H1 (cell line): ENCODE data around the gene ANO2.

Source experiments
- CHD2 ChIP-seq: IDR thresholded peaks from 2 replicates; pipeline ENCODE4 v1.6.1; 2012; ENCODE audit warnings: low read length, improper control_type of control experiment
- EP300 ChIP-seq, 2 experiments: IDR thresholded peaks; 1 replicate in 1 of 2; 2 replicates in 1 of 2; pipeline ENCODE4 v1.6.1; 2011 to 2012; ENCODE audit warnings: low read depth in 2 of 2, low read length in 2 of 2, mild to moderate bottlenecking in 2 of 2, borderline replicate concordance in 1 of 2, inconsistent platforms in 1 of 2, moderate library complexity in 1 of 2
- GABPA ChIP-seq: IDR thresholded peaks from 2 replicates; pipeline ENCODE4 v1.6.1; 2011; ENCODE audit warnings: mild to moderate bottlenecking, low read length, moderate library complexity, borderline replicate concordance; ENCODE audit not compliant: insufficient read depth
- JUN ChIP-seq: IDR thresholded peaks from 2 replicates; pipeline ENCODE4 v1.6.1; 2011; ENCODE audit warnings: low read depth, mild to moderate bottlenecking, improper control_type of control experiment, low read length
- POLR2A ChIP-seq, 2 experiments: IDR thresholded peaks; 1 replicate in 1 of 2; 2 replicates in 1 of 2; pipeline ENCODE4 v1.6.1; 2011; ENCODE audit warnings: low read depth in 2 of 2, low read length in 2 of 2, mild to moderate bottlenecking in 2 of 2; ENCODE audit errors: control extremely low read depth in 1 of 2
- TF ChIP-seq, protein P1 (sequence below), 3 experiments: IDR thresholded peaks; 1 replicate in 2 of 3; 2 replicates in 1 of 3; pipeline versions ENCODE4 v1.5.1 to v1.6.1; 2011; ENCODE audit warnings: low read length in 3 of 3, mild to moderate bottlenecking in 3 of 3, inconsistent platforms in 2 of 3, low read depth in 1 of 3, moderate library complexity in 1 of 3; ENCODE audit not compliant: insufficient read depth in 1 of 3; ENCODE audit errors: control extremely low read depth in 1 of 3
- TF ChIP-seq, protein P2 (sequence below): IDR thresholded peaks from 2 replicates; pipeline ENCODE4 v1.6.1; 2012; ENCODE audit warnings: inconsistent platforms

DNA sequence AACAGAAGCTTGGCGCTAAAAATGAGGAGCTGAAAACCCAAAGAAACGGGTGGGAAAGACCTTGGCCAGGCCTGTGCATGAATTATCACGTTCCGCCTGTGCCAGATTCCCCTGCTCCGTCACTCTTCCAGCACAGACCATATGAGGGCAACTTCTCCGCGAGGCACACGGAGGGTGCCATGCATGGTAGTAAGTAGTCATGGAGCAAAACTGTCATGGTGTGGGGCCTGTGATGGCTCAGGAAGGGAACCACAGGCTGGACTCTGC lies 148.2 kb downstream of the ANO2 start:
- TF ChIP-seq EP300 (IDR thresholded peaks at IDR 0.05; ENCODE audit: borderline replicate concordance in 1 of 2, low read depth in 2 of 2, low read length in 2 of 2) (no peak), CHD2 (no peak), JUN (no peak), GABPA (no peak), POLR2A (IDR thresholded peaks at IDR 0.05; ENCODE audit: control extremely low read depth in 1 of 2, low read depth in 2 of 2, low read length in 2 of 2) (no peak)
- TF ChIP-seq, protein P1, sequence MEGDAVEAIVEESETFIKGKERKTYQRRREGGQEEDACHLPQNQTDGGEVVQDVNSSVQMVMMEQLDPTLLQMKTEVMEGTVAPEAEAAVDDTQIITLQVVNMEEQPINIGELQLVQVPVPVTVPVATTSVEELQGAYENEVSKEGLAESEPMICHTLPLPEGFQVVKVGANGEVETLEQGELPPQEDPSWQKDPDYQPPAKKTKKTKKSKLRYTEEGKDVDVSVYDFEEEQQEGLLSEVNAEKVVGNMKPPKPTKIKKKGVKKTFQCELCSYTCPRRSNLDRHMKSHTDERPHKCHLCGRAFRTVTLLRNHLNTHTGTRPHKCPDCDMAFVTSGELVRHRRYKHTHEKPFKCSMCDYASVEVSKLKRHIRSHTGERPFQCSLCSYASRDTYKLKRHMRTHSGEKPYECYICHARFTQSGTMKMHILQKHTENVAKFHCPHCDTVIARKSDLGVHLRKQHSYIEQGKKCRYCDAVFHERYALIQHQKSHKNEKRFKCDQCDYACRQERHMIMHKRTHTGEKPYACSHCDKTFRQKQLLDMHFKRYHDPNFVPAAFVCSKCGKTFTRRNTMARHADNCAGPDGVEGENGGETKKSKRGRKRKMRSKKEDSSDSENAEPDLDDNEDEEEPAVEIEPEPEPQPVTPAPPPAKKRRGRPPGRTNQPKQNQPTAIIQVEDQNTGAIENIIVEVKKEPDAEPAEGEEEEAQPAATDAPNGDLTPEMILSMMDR (IDR thresholded peaks at IDR 0.05; ENCODE audit: control extremely low read depth in 1 of 3, insufficient read depth in 1 of 3, low read depth in 1 of 3, low read length in 3 of 3), result no peak
- TF ChIP-seq, protein P2, sequence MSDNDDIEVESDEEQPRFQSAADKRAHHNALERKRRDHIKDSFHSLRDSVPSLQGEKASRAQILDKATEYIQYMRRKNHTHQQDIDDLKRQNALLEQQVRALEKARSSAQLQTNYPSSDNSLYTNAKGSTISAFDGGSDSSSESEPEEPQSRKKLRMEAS, result no peak
